ENCODE results near the gene CYP4B1. TPM values are rescaled to one million over a fixed set of nuclear protein-coding genes. Genes with fewer than 3 reads are reported as not detected.

The CYP4B1 gene
- not detected in 2 replicates for total RNA-seq

DNA sequence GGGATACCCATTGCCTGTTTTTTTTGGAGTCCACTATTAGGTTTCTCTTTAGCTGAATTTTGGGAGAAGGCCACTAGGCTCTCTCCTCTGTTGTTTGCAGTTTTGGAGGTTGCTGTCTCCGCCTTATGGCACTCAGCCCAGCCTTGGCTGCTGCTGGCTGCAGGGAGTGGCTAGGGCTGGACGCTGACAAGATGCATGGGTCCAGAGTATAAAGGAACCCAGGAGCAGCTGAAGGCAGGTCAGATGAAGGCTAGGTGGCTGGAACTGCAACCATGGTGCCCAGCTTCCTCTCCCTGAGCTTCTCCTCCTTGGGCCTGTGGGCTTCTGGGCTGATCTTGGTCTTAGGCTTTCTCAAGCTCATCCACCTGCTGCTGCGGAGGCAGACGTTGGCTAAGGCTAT is at the start of gene CYP4B1:
CYP4B1 (plus strand) TSS at position 237 of the 400 bp plus-strand sequence; CDS start at position 273, 36 bp downstream.

Other genes with a start within 250 kb of the CYP4B1 start
- not detected in 2 replicates for gene KNCN, start 247.4 kb upstream of the CYP4B1 start, total RNA-seq
- gene MKNK1, start 194.8 kb upstream of the CYP4B1 start, total RNA-seq, result 6.9 and 13.4 TPM in 2 replicates
- gene MOB3C, start 182.2 kb upstream of the CYP4B1 start, total RNA-seq, result 4.8 and 7.4 TPM in 2 replicates
- 33.7 and 35.3 TPM in 2 replicates for gene ATPAF1, start 130.7 kb upstream of the CYP4B1 start, total RNA-seq
- not detected in 2 replicates for gene TEX38, start 127.2 kb upstream of the CYP4B1 start, total RNA-seq
- 43.5 and 48.1 TPM in 2 replicates for gene EFCAB14, start 79.9 kb upstream of the CYP4B1 start, total RNA-seq
- gene CYP4A11, start 142.4 kb downstream of the CYP4B1 start, total RNA-seq, result not detected in 2 replicates
- 1.4 and 2.9 TPM in 2 replicates for gene CYP4X1, start 224.6 kb downstream of the CYP4B1 start, total RNA-seq

Measured in pericardium fibroblast (primary cell).